Germinal center (tissue), 1 donor: ENCODE results near the gene CDKN1C.
"Not testable (repeated sequence)": the region's sequence is repeated elsewhere in the genome, so short reads cannot be mapped to it uniquely, and the experiment has no call there.

Experiments
- DNase-seq: peaks from one replicate; pipeline ENCODE4 v3.0.0; 2012; ENCODE audit warnings: mixed read lengths, low spot score

CDKN1C gene

DNA sequence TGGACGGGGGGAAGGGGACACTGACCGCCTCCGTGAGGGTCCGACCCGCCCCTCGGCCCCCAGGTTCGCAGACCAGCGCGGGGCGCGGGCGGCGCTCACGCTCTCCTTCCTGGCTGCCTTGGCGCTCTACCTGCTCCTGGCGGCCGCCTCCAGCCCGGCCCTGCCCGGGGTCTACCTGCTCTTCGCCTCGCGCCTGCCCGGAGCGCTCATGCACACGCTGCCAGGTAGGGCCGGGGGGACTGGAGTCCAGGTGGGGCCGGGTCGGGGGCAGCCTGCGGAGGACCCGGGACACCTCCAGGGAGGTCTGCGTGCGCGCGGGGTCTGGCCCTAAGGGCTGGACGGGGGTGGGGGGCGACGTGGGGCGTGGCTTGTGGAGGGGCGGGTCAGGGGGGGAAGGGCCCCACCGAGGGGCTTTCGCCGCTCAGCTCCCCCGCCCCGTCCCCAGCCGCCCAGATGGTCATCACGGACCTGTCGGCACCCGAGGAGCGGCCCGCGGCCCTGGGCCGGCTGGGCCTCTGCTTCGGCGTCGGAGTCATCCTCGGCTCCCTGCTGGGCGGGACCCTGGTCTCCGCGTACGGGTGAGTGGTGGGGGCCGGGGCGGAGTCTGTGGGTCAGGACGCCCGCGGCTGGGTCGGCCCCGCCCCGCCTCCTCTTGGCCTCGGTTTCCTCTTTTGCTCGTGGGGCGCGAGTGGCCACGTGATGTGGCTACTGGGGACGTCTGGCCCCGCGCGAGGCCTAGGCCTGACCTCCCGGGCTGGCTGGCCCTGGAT is 23.7 kb upstream of the CDKN1C start:
- no peak for DNase-seq

DNA sequence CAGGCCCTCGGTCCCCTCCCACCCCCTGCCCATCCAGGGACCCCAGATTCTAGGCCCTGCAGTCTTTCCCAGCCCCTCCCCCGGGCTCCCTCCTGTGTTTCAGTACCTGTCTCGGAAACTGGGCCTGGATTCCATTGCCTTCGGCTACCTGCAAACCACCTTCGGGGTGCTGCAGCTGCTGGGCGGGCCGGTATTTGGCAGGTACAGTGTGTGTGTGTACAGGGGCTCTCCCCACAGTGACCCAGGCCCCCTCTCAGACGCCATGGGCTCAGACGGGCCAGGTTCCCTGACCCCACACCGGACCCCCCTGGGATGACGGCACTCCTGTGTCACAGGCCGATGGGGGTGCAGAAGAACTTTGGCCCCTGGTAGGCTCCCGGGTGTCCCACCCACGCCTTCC is 22.6 kb upstream of the CDKN1C start:
- no peak for DNase-seq

DNA sequence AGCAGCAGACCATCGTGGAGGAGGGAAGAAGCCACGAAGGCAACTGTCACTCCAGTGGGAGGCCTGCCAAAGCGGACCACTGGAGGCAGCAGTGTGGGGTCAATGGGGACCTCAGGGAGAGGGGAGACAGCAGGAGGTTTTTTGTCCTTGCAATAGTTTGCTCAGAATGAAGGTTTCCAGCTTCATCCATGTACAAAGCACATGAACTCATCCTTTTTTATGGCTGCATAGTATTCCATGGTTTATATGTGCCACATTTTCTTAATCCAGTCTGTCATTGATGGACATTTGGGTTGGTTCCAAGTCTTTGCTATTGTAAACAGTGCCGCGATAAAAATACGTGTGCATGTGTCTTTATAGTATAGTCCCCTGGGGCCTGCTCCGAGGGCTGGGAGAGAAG is 19.7 kb upstream of the CDKN1C start:
- not testable (repeated sequence) for DNase-seq

DNA sequence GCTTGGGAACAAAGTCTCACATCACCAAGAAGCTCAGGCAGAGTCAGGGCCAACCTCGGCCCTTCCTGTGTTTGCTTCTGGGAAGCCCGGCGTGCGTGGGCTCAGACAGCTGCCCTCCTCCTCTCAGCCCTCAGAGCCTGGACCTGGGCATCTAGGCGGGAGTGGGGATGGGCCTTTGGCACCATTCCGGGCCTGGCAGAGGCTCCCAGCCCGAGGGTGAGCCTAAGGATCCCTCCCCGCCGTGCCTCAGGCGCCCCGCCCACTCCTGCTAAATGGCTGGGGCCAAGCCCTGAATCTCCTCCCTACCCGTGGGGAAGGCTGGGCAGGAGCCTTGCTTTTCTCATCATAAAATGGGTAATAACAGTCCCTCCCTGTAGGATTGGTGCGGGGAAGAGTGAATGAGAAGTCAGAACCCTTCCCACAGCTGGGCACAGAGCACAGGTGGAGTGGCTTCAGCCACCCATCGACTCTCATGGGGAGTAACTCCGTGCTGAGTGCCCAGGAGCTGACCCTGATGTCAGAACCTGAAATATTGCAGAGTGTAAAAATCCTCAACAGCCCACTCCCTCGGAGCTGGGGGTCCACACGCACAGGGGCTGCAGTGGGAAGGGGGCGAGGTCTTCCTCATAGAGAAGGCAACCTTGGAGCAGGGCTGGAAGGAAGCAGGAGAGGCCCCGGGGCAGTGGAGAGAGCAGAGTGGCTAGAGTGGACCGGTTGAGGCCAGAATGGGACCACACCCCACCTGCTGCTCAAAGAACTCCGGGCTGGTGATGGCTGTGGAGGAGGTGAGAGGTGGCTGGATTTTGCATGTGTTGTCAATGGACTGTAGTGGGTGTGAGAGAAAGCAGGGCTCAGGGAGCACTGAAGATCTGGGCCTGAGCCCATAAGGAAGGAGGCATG is 18.8 kb upstream of the CDKN1C start:
- no peak for DNase-seq

DNA sequence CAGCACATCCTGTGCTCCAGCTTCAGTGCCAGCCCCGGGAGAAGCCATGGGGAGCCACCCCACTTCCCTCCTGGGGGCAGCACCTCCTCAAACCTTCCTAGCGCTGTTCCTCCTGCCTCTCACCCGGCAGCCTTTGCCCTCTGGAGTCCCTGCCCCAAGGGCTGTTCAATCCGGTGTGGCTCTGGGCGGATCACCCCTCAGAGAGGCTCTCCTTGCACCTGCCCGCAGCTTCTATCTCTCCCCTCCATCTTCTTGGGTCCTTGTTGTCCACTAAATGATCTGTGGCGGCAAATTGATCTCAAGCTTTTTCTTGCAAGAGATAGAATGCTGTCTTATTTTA is 18.1 kb upstream of the CDKN1C start:
- DNase-seq, result no peak

DNA sequence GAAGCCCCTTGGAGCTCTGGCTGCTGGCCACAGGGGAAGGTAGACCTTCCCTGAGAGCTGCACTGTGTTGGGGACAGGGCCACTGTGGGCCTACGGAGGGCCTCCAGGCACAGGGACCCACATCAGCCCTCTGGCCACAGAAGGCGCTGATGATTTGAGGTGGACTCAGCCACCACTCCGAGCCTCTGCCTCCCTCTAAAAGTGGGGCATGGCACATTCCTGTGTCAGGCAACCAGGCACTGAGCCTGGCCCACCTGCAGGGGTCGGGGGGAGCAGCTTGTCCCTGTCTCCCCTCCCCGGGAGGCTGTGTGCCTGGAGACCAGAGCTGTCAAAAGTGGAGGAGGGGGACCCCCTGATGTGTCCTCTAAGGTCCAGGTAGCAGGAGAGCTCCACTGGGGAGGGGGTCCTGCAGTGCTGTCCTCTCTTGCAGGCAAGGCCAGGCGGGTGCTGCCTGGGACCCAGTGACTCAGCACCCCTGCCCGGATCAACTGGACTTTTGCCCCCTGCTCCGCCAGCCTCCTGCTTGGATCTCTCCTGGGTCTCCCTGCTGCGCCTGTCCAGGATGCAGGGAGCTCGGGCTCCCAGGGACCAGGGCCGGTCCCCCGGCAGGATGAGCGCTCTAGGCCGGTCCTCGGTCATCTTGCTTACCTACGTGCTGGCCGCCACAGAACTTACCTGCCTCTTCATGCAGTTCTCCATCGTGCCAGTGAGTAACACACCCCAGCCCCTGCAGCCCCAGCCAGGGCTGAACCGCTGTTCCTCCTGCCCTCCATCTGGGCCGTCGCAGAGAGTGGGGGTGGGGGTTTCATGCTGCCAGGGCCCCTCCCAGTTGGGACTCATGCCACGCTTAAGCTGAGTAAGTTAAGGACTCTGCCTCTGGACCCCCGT is 17.5 kb upstream of the CDKN1C start:
- DNase-seq, result no peak

DNA sequence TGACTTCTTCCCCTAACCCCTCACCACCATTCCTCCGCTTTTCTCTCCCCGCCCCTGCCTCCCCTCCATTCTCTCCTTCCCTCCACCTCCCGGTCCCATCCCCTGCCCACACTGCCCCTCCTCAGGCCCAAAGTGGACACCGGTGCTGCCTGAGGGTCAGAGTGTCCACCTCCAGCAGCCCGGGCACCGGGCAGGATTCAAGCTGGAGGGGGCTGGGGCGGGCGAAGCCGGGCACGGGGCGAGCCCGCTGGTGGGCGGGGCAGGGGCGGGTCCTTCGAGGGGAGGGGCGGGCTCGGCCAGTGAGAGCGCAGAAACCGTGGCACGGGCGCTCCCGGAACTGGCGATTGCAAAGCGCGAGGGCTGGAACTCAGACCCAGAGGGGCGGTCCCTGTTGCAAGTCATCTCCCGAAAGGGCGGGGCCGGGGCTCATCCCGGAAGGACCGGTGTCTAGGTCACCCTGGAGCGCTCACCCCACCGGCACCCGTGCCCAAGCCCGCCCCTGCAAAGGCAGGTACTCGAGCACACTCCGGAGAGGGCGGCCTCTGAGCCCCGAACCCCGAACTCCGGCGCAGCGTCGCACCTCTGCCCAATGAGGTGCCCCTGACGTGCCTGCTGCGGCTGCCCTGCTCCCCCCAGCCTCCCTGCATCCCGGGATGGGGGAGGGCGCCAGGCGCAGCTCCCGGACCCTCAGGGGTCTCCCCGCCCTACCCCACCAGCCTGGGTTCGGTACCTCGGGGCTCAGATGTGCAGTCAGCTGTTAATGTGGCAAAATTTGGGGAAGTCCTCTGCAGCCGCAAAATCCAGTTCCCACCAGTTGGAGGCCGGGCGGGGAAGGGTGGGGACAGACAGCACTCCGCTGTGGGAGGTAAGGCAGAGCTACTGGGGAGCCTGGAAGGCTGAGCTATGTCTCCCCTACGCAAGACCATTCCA is 16.5 kb upstream of the CDKN1C start:
- DNase-seq, result peak; percentile 95

DNA sequence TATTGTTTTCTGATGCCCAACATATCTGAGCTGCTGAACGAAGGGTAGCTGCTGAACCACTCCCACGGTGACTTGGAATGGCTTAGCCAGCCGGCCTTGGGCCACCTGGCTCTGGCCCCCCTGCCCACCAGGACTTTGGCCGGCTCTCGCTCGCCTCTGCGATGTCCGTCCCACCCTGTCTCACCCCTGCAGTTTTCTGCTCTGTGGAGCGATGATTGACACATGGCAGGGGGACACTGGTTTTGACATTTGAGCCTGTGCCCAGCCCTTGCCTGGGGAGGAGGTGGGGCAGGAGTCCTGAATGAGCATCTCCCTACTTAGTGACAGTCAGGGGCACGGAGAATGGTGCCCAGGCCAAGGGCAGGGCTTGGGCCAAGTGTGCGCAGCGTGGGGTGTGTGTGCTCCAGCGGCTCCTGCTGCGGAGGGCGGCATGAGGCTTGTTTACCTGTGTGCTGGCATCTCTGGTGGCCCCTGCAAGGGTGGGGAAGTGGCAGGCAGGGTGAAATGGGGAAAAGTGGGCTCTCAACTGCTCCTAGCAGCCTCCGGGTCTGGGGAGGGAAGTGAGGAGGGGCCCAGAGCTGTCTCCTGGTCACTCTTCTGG is 15.7 kb upstream of the CDKN1C start:
- DNase-seq, result no peak

DNA sequence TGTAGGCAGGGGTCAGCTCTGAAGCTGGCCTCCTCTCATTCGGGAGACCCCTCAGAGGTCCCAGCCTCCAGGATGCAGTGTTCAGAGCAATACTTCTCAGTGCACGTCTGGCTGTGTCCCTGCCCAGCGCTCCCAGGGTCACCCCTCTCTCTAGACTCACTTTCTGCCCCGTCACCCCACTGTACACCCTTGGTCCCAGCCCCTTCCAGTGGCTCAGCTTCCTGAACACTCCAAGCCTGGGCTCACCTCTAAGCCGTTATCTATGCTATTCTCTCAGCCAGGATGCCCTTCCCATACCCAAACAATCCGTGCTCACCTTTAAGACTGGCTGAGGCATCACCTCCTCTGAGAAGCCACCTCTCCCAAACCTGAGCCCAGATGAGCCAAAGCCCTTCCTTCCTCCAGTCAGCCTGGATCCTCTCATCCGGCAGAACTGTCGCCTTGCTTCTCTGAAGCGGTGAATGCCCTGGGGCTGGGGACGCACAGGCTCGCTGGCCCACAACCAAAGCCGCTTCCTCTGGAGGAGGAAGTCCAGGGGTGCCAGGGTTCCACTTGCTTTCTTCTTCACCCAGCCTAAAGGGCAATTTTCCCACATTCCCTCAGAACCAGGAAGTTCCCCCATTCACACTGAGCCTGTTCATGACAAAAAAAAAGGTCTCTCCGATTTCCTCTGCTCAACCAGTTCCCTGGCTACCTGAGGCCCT is 13.7 kb upstream of the CDKN1C start:
- no peak for DNase-seq

DNA sequence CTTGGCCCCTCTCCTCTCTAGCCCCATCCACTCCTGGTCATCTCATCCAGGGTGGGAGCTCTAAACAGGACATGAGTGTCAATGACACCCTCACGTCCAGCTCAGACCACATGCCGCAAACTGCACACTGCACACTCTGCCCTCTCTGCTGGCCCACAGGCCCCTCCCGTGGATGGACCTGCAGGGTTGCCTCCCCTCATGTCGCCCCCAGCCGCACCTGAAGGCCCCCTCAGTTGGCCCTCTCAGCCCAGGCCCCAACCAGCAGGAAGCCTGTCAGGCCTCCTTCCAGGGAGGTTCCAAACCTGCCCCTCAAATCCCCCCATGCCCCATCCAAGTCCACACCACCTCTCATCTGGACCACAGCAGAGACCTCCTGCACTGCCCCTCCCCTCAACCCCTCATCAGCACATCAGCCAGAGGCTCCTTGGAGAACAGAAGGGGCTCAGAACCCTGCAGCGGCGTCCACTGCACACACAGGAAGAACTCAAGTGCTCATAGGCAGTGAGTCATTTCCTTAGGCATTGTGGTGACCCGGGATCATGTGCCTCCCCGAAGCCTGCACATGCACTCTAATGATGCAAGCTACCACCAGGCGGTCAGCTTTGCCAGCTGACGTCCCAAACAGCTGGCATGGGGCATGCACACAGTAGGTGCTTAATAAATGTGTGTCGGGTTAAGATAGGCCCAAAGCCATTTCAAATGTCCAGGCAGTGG is 12.9 kb upstream of the CDKN1C start:
- DNase-seq, result no peak

DNA sequence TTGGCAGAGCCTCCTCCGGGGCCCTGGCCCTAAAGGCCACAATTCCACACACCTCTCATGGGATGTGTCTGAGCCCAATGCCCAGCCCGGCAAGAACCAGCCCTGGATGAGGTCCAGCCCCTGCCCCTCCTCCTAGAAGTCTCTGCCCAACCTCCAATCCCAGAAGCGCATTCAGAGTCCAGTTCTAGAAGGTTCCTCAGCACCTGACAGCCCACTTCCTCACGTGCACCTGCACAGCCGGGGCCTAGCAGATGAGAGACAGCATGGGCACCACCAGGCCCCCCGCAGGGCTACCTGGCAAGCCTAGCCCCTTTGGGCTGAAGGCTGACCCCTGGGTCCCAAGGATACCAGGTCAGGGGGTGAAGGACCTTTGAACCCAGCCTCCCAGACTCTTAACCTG is 11.5 kb upstream of the CDKN1C start:
- no peak for DNase-seq

DNA sequence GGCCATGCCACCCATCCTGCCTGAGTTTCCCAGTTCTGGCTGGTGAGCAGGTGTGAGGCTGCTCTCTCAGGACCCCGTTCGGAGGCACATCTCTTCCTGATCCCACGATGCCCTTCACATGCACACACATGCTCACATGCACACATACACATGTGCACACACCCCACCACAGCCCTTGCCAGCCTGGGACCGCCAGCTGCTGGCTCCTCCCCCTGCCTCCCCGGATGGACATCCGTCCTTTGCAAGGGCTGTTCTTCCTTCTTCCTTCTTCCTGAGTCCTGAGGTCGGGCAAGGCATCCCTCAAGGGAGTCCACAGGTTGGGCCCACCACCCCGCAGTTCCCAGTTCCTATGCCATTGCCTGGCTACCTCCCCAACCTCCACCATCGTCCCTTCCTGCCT is 10.5 kb upstream of the CDKN1C start:
- DNase-seq, result no peak

DNA sequence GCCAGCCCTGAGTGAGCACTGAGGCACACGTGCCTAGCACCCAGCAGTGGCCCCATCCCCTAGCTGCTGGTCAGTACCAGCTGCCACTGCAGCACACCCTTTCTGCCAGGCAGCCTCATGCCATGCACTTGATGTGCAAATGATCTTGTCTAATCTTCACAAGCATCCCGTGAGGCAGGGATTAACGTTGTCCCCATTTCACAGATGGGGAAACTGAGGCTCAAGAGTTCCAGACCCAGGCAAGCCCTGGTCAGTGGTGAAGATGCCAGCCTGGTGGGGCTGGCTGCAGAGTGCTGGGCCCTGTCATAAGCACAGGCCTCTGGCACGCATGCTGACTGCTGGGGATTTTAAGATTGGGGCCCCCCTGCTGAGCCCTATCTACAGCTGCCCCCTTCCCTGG is 8.4 kb upstream of the CDKN1C start:
- DNase-seq, result no peak

DNA sequence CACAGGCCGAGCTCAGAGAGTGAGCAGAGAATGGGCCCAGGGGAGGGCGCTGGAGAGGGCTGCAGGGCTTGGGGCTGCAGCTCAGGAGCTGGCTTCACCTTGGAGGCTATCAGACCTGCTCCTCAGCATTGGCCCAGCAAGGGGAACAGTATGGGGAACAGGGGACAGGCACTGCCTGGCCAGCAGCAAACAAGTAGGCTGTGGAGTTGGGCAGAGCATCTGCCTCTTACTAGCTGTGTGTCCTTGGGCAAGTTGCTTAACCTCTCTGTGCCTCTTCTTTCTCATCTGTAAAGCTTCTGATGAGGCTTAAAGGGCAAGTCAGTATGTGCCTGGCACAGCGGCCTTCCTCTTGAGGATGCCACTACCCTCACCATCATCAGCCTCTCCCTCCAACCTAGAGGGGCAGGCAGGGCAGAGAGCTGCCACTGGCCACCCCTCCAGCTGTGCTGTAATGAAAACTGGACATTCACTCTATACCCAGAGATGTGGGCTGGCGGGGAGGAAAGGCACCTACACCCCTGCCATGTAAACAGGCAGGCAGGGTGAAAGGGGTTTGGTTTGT is 7.5 kb upstream of the CDKN1C start:
- DNase-seq, result no peak

DNA sequence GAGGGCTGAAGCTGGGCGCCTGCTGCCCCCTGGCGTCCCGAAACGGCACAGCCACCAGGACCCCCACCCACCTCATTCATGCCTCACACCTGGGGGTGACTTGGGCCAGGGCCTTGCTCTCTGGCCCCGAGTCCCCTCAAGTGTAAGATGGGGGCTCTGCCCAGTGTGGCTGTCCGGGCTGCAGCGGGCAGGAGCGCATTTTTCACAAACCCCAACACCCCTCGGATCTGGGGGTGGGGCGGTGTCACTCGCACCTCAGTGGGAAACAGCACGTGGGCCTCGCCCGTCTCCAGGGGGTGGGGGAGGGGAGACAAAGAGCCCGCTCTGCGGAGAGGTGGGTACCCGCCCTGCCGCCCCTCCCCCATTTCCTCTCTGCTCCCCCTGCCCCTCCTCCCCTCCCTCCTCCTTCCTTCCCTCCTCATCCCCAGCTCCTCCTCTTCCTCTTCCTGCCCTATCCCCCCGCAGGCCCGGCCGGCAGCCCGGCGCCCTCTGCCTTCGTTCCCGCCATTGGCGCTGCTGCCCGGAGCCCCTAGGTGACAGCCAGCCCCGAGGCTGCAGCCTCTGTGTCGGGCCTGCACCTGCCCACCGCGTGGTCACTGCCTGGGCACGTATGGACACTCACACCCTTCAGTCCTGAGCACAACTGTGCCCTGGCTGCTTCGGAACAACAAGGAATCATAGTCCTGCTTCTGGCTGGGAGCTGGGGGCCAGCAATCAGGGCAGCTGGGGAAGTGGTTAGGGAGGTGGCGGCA is 6.8 kb upstream of the CDKN1C start:
- peak; percentile 81 for DNase-seq

DNA sequence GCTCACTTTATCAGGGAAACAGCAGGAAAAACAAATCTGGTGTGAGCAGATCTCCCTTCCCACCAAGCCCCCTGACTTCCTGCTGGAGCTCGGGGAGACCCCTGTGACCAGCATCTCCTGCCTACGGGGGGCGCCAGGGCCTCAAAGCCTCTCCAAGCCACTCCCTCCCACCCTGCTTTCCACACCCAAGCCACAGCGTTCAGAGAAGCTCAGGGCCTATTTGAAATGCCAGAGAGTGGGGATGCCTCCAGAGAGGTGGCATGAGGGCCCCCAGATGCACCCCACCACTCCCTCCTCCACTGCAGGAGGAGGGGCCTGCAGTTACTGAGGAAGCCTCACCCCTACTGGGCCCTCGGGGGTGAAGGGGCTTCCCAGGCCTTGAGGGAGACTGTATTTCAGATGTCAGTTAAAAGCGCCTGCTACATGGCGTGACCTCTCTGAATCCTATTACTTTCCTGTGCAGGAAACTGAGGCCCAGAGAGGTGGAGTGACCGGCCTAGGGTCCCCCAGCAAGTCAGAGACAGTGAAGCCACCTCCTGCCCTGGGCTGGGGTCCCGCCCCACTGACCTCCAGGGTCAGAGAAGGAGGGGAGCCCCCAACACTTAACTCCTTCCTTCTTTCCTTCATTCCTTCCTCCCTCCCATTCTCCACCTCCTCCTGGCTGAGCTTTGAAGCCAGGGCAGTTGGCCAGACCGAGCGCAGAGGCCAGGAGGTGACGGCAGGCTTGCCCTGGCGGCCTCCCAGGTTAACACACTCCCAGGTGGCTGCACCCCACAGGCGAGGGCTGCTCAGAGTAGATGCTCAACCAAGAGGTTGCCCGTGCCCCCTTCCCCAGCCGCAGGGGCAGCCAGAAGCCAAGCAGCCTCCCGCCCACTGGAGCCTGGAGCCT is 6.0 kb upstream of the CDKN1C start:
- no peak for DNase-seq

DNA sequence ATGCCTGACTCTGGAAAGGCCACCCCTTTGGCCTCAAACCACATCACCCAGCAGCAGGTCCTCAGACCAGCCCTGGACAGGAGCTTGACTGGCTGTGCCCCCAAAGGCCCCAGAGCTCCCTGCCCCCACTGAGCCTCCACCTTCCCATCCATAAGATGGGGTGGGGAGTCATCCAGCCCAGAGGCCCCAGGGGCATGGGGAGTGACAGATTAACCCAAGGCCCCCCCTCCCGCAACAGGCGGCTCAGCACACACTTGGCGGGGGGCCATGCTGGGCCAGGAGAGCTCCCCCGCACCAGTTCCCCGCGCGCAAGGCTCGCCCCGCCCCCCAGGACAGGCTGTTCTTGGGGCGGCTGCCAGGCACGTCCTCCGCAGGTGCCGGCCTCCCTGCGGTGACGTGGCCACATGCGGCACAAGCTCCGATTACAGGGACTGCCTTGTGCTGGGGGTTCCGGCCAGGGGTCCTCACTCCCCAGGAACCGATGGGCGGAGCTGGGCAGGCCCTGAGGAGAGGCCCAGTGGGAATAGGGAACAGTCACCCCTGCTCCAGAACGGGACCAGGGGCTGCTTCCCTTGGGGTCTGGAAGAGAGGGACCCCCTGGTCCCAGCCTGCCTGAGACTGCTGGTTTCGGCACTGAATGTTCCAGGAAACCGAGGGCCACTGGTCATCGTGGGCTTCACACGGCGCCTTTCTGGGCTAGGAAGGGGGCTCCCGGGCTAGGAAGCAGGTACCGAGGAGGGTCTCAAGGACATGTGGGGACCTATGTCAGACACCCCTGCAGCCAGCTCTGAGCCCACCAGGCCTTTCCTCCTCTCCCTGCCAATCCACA is 5.1 kb upstream of the CDKN1C start:
- no peak for DNase-seq
